OCI-LY1 (cell line): ENCODE measurements around the gene LRIT2.

Experiments used
- H2AFZ ChIP-seq: fragments of 200-600 bp; sonication (generic), shearing (Covaris generic); 2 replicates; pipeline ENCODE4 v1.6.0; 2014; ENCODE audit warnings: antibody characterized with exemption, mild to moderate bottlenecking, low read length
- H3F3A ChIP-seq: fragments of 200-600 bp; sonication (generic), shearing (Covaris generic); 2 replicates; pipeline ENCODE4 v1.6.0; 2014; ENCODE audit warnings: mild to moderate bottlenecking, antibody characterized with exemption, low read length, moderate library complexity; ENCODE audit not compliant: insufficient read depth
- H3K27ac ChIP-seq: fragments of 200-600 bp; sonication (generic); 2 replicates; pipeline ENCODE4 v1.5.1; 2014; ENCODE audit warnings: low read length, mixed run types, mild to moderate bottlenecking, low read depth; ENCODE audit not compliant: poor library complexity, severe bottlenecking
- H3K27me3 ChIP-seq: fragments of 200-600 bp; sonication (generic); 2 replicates; pipeline ENCODE4 v1.6.0; 2014; ENCODE audit warnings: antibody characterized with exemption, mild to moderate bottlenecking, low read length, moderate library complexity; ENCODE audit not compliant: insufficient read depth
- H3K36me3 ChIP-seq: fragments of 200-600 bp; sonication (generic); 2 replicates; pipeline ENCODE4 v1.6.1; 2014; ENCODE audit warnings: mild to moderate bottlenecking, antibody characterized with exemption, low read length, moderate library complexity, mixed read lengths; ENCODE audit not compliant: insufficient read depth
- H3K4me1 ChIP-seq: fragments of 200-600 bp; sonication (generic); 2 replicates; pipeline ENCODE4 v1.5.1; 2014; ENCODE audit warnings: mild to moderate bottlenecking, low read length, moderate library complexity; ENCODE audit not compliant: insufficient read depth, severe bottlenecking
- H3K4me2 ChIP-seq: fragments of 200-600 bp; sonication (generic), shearing (Covaris generic); 2 replicates; pipeline ENCODE4 v1.6.1; 2014; ENCODE audit warnings: low read length
- H3K4me3 ChIP-seq: fragments of 200-600 bp; sonication (generic); 2 replicates; pipeline ENCODE4 v1.5.1; 2014; ENCODE audit warnings: low read length, low read depth, mild to moderate bottlenecking, mixed read lengths; ENCODE audit not compliant: poor library complexity, severe bottlenecking
- H3K79me2 ChIP-seq: fragments of 200-600 bp; shearing (Covaris generic); 2 replicates; pipeline ENCODE4 v1.6.1; 2016; ENCODE audit warnings: mixed run types, low read length, mixed read lengths; ENCODE audit not compliant: insufficient read depth
- H3K9ac ChIP-seq: fragments of 200-600 bp; sonication (generic), shearing (Covaris generic); 2 replicates; pipeline ENCODE4 v1.6.1; 2014; ENCODE audit warnings: mild to moderate bottlenecking, low read length, mixed read lengths
- H3K9me2 ChIP-seq: fragments of 200-600 bp; sonication (generic), shearing (Covaris generic); 2 replicates; pipeline ENCODE4 v1.6.1; 2014; ENCODE audit warnings: low read depth, mild to moderate bottlenecking, low read length, mixed read lengths
- H3K9me3 ChIP-seq: fragments of 200-600 bp; shearing (Covaris generic); 2 replicates; pipeline ENCODE4 v1.6.1; 2014; ENCODE audit warnings: low read length, mixed read lengths
- H4K20me1 ChIP-seq: fragments of 200-600 bp; sonication (generic), shearing (Covaris generic); 2 replicates; pipeline ENCODE4 v1.6.0; 2016; ENCODE audit warnings: mild to moderate bottlenecking, low read length; ENCODE audit not compliant: insufficient read depth
- CTCF ChIP-seq: fragments of 200-600 bp; sonication (generic), shearing (Covaris generic); IDR thresholded peaks from 2 replicates; pipeline ENCODE4 v1.5.1; 2017; ENCODE audit warnings: mild to moderate bottlenecking, antibody characterized with exemption, low read length, moderate library complexity, mixed read lengths
- EZH2 ChIP-seq: fragments of 200-600 bp; sonication (generic), shearing (Covaris generic); IDR thresholded peaks from 2 replicates; pipeline ENCODE4 v1.8.0; 2017; ENCODE audit warnings: borderline replicate concordance, mixed run types, mild to moderate bottlenecking, antibody characterized with exemption, low read length, moderate library complexity, mixed read lengths

LRIT2 gene

GRCh38 chr10:84178160-84178609, 47.2 kb downstream of the LRIT2 start:
- no peaks in the 10 kb centered on the region for H3F3A ChIP-seq
- peak overlapping the region; percentile 17; the same call in 1 of the 2 replicates for H3K9ac ChIP-seq
- no peaks in the 10 kb centered on the region for H3K27me3 ChIP-seq
- peak overlapping the region; percentile 86 for H3K27ac ChIP-seq
- H3K9me2 ChIP-seq: no peaks in the 10 kb centered on the region
- H3K4me3 ChIP-seq: no peak overlapping the region
- H3K9me3 ChIP-seq: no peaks in the 10 kb centered on the region
- H2AFZ ChIP-seq: no peak overlapping the region
- peaks cover 35% of the 10 kb centered on the region for H3K4me1 ChIP-seq
- H3K4me2 ChIP-seq: peak overlapping the region; percentile 25; the same call in 1 of the 2 replicates
- no peaks in the 10 kb centered on the region for H4K20me1 ChIP-seq
- TF ChIP-seq CTCF: no peak
- TF ChIP-seq EZH2: no peak
- H3K79me2 ChIP-seq: no peaks in the 10 kb centered on the region
- H3K36me3 ChIP-seq: no peaks in the 10 kb centered on the region

GRCh38 chr10:84177541-84178141, 47.7 kb downstream of the LRIT2 start:
- H3F3A ChIP-seq: no peaks in the 10 kb centered on the region
- H2AFZ ChIP-seq: no peak overlapping the region
- peak overlapping the region; percentile 86 for H3K27ac ChIP-seq
- H3K36me3 ChIP-seq: no peaks in the 10 kb centered on the region
- no peaks in the 10 kb centered on the region for H3K9me2 ChIP-seq
- H4K20me1 ChIP-seq: no peaks in the 10 kb centered on the region
- H3K79me2 ChIP-seq: no peaks in the 10 kb centered on the region
- no peaks in the 10 kb centered on the region for H3K9me3 ChIP-seq
- no peak overlapping the region for H3K4me3 ChIP-seq
- H3K4me1 ChIP-seq: peaks cover 41% of the 10 kb centered on the region
- no peak for TF ChIP-seq CTCF
- TF ChIP-seq EZH2: no peak
- H3K9ac ChIP-seq: peak overlapping the region; percentile 17; the same call in 1 of the 2 replicates
- H3K4me2 ChIP-seq: peak overlapping the region; percentile 25; the same call in 1 of the 2 replicates
- no peaks in the 10 kb centered on the region for H3K27me3 ChIP-seq

- Histone ChIP-seq H3K9ac (peak overlapping the region; percentile 17; the same call in 1 of the 2 replicates), H3K4me1 (peaks cover 48% of the 10 kb centered on the region), H3K9me2 (no peaks in the 10 kb centered on the region), H3K27me3 (no peaks in the 10 kb centered on the region), H3F3A (no peaks in the 10 kb centered on the region), H3K79me2 (no peaks in the 10 kb centered on the region), H3K9me3 (no peaks in the 10 kb centered on the region), H2AFZ (no peak overlapping the region), H3K4me3 (no peak overlapping the region), H4K20me1 (no peaks in the 10 kb centered on the region), H3K36me3 (no peaks in the 10 kb centered on the region), H3K27ac (peak overlapping the region; percentile 86), H3K4me2 (peak overlapping the region; percentile 25; the same call in 1 of the 2 replicates)
- TF ChIP-seq EZH2: no peak
- TF ChIP-seq CTCF: no peak
Measured at GRCh38 chr10:84176836-84177474, 48.4 kb downstream of the LRIT2 start.
